HepG2 (cell line): ENCODE measurements around the gene ANKZF1. TPM values are rescaled to one million over a fixed set of nuclear protein-coding genes. Genes with fewer than 3 reads are reported as not detected.

Experiments used
- FOXP1 ChIP-seq, 2 experiments: fragments of 450-650 bp in 1 of 2; IDR thresholded peaks; 2 replicates each; pipeline ENCODE4 v1.6.1; 2017 to 2018; ENCODE audit warnings: antibody characterized with exemption in 1 of 2
- MAFG ChIP-seq: sonication (generic); formaldehyde crosslinking; IDR thresholded peaks from 2 replicates; pipeline ENCODE4 v1.5.1; 2020; ENCODE audit warnings: mild to moderate bottlenecking, missing genetic modification reagents
- MEF2D ChIP-seq: sonication (generic); formaldehyde crosslinking; IDR thresholded peaks from 2 replicates; pipeline ENCODE4 v1.5.1; 2020; ENCODE audit warnings: mild to moderate bottlenecking, missing genetic modification reagents
- MIER3 ChIP-seq: IDR thresholded peaks from 2 replicates; pipeline ENCODE4 v1.6.1; 2016; ENCODE audit warnings: missing compliant biosample characterization, borderline replicate concordance
- MIXL1 ChIP-seq: IDR thresholded peaks from 2 replicates; pipeline ENCODE4 v1.6.1; 2016
- MXD4 ChIP-seq: IDR thresholded peaks from 2 replicates; pipeline ENCODE4 v1.6.1; 2016; ENCODE audit warnings: mild to moderate bottlenecking, missing biosample characterization, missing genetic modification reagents
- NCOA5 ChIP-seq: sonication (generic); formaldehyde crosslinking; IDR thresholded peaks from 2 replicates; pipeline ENCODE4 v1.4.0; 2020; ENCODE audit warnings: missing genetic modification reagents
- NFIB ChIP-seq: sonication (generic); formaldehyde crosslinking; IDR thresholded peaks from 2 replicates; pipeline ENCODE4 v1.9.0; 2021; ENCODE audit warnings: missing genetic modification reagents, mild to moderate bottlenecking, borderline replicate concordance
- NFRKB ChIP-seq: fragments of 450-650 bp; IDR thresholded peaks from 2 replicates; pipeline ENCODE4 v1.6.1; 2017
- NR3C1 ChIP-seq: sonication (generic); formaldehyde crosslinking; IDR thresholded peaks from 2 replicates; pipeline ENCODE4 v1.4.0; 2020; ENCODE audit warnings: missing genetic modification reagents
- PITX1 ChIP-seq: sonication (generic); formaldehyde crosslinking; IDR thresholded peaks from 2 replicates; pipeline ENCODE4 v1.5.1; 2020; ENCODE audit warnings: mild to moderate bottlenecking, missing genetic modification reagents
- POLR2A ChIP-seq, 2 experiments: IDR thresholded peaks; 2 replicates each; pipeline ENCODE4 v1.6.1; 2011; ENCODE audit warnings: low read depth in 2 of 2, low read length in 2 of 2, mild to moderate bottlenecking in 1 of 2, moderate library complexity in 1 of 2; ENCODE audit not compliant: insufficient read depth in 1 of 2
- RBM39 ChIP-seq: fragments of 200-400 bp; formaldehyde crosslinking; IDR thresholded peaks from one replicate; pipeline ENCODE4 v1.6.1; 2018; ENCODE audit warnings: antibody characterized with exemption, mild to moderate bottlenecking, low read depth, low read length; ENCODE audit not compliant: poor library complexity, severe bottlenecking
- TCF7L2 ChIP-seq: IDR thresholded peaks from 2 replicates; pipeline ENCODE4 v1.6.1; 2011; ENCODE audit warnings: mild to moderate bottlenecking, low read depth, low read length, moderate library complexity
- THAP7 ChIP-seq: sonication (generic); formaldehyde crosslinking; IDR thresholded peaks from 2 replicates; pipeline ENCODE4 v1.8.1; 2023; ENCODE audit warnings: mild to moderate bottlenecking, missing genetic modification reagents
- YY1 ChIP-seq: IDR thresholded peaks from 2 replicates; pipeline ENCODE4 v1.6.1; 2011; ENCODE audit warnings: low read length, low read depth, moderate library complexity, mild to moderate bottlenecking; ENCODE audit not compliant: insufficient read depth, insufficient replicate concordance
- ZNF207 ChIP-seq: fragments of 450-650 bp; IDR thresholded peaks from 2 replicates; pipeline ENCODE4 v1.6.1; 2016; ENCODE audit warnings: antibody characterized with exemption, borderline replicate concordance
- ZNF264 ChIP-seq: sonication (generic); formaldehyde crosslinking; IDR thresholded peaks from 2 replicates; pipeline ENCODE4 v1.4.0; 2020; ENCODE audit warnings: missing genetic modification reagents
- ZNF331 ChIP-seq: sonication (generic); formaldehyde crosslinking; IDR thresholded peaks from 2 replicates; pipeline ENCODE4 v1.4.0; 2020; ENCODE audit warnings: missing genetic modification reagents
- ZNF350 ChIP-seq: sonication (generic); formaldehyde crosslinking; IDR thresholded peaks from 2 replicates; pipeline ENCODE4 v1.4.0; 2020; ENCODE audit warnings: mild to moderate bottlenecking, low read depth, missing genetic modification reagents, borderline replicate concordance
- ZNF44 ChIP-seq: sonication (generic); formaldehyde crosslinking; IDR thresholded peaks from 2 replicates; pipeline ENCODE4 v1.5.1; 2020; ENCODE audit warnings: mild to moderate bottlenecking, missing genetic modification reagents
- ZNF446 ChIP-seq: sonication (generic); formaldehyde crosslinking; IDR thresholded peaks from 2 replicates; pipeline ENCODE4 v1.5.0; 2020; ENCODE audit warnings: mild to moderate bottlenecking, missing genetic modification reagents
- ZNF558 ChIP-seq: sonication (generic); formaldehyde crosslinking; IDR thresholded peaks from 2 replicates; pipeline ENCODE4 v1.9.0; 2022; ENCODE audit warnings: mild to moderate bottlenecking, missing genetic modification reagents, borderline replicate concordance
- ZNF703 ChIP-seq: sonication (generic); formaldehyde crosslinking; IDR thresholded peaks from 2 replicates; pipeline ENCODE4 v1.5.1; 2020; ENCODE audit warnings: missing genetic modification reagents, mild to moderate bottlenecking, moderate library complexity, borderline replicate concordance
- ZNF720 ChIP-seq: sonication (generic); formaldehyde crosslinking; IDR thresholded peaks from 2 replicates; pipeline ENCODE4 v1.4.0; 2020; ENCODE audit warnings: missing genetic modification reagents
- ZNF724P ChIP-seq: sonication (generic); formaldehyde crosslinking; IDR thresholded peaks from 2 replicates; pipeline ENCODE4 v1.8.0; 2022; ENCODE audit warnings: missing genetic modification reagents, borderline replicate concordance
- ZNF747 ChIP-seq: sonication (generic); formaldehyde crosslinking; IDR thresholded peaks from 2 replicates; pipeline ENCODE4 v1.8.1; 2023; ENCODE audit warnings: missing genetic modification reagents, mild to moderate bottlenecking, borderline replicate concordance
- ZNF790 ChIP-seq: sonication (generic); formaldehyde crosslinking; IDR thresholded peaks from 2 replicates; pipeline ENCODE4 v1.8.0; 2022; ENCODE audit warnings: missing genetic modification reagents, mild to moderate bottlenecking, borderline replicate concordance
- ZSCAN12 ChIP-seq: sonication (generic); formaldehyde crosslinking; IDR thresholded peaks from 2 replicates; pipeline ENCODE4 v1.9.0; 2021; ENCODE audit warnings: mild to moderate bottlenecking, missing genetic modification reagents
- ZZZ3 ChIP-seq: sonication (generic); formaldehyde crosslinking; IDR thresholded peaks from 2 replicates; pipeline ENCODE4 v1.4.0; 2020; ENCODE audit warnings: missing genetic modification reagents, mild to moderate bottlenecking, borderline replicate concordance
- polyA plus RNA-seq, 8 experiments: library from polyadenylated mRNA; depleted of rRNA in 3 of 8; stranded (reverse) in 7 of 8; unstranded in 1 of 8; fragments of >200 nt; fragmentation: Illumina TruSeq in 4 of 8; extraction: Trizol in 4 of 8; gene quantifications; 2 replicates each; pipeline versions ENCODE4 v1.2.1 to v1.2.3, GENCODE V29; 2011 to 2016; ENCODE audit warnings: low read depth in 4 of 8, missing spikeins in 1 of 8, mixed read lengths in 1 of 8; ENCODE audit not compliant: insufficient read depth in 1 of 8
- total RNA-seq, 5 experiments: library from RNA; depleted of rRNA; stranded (reverse); fragments of >200 nt; fragmentation: Illumina TruSeq; extraction: Trizol; gene quantifications; 2 replicates each; pipeline ENCODE4 v1.2.3, GENCODE V29; 2016; ENCODE audit warnings: low read depth in 1 of 5

ANKZF1 gene
- total and polyA plus RNA-seq, 2 of the 13 experiments (the other 11 are each of a cell fraction or from before 2014, with no cell fraction given), result 25.3 to 128 TPM

GRCh38 chr2:219277703-219278654, 48.4 kb downstream of the ANKZF1 start (continued):
- TF ChIP-seq POLR2A (IDR thresholded peaks at IDR 0.05; ENCODE audit: insufficient read depth in 1 of 2, low read depth in 2 of 2, low read length in 2 of 2) (no peak), MXD4 (CRISPR knock-in tag) (no peak), ZNF207 (no peak), ZNF44 (CRISPR knock-in tag) (no peak), NR3C1 (CRISPR knock-in tag) (no peak), ZNF331 (CRISPR knock-in tag) (peak; percentile 66; the same call in 1 of the 2 replicates), ZNF350 (peak; percentile 83), ZSCAN12 (no peak), PITX1 (CRISPR knock-in tag) (no peak), NFIB (CRISPR knock-in tag) (no peak), ZNF264 (CRISPR knock-in tag) (no peak), ZNF790 (CRISPR knock-in tag) (no peak), THAP7 (CRISPR knock-in tag) (peak; percentile 86), MEF2D (CRISPR knock-in tag) (peak; percentile 21; the same call in 1 of the 2 replicates), TCF7L2 (no peak), ZNF703 (CRISPR knock-in tag) (no peak), RBM39 (no peak), YY1 (peak; percentile 32), ZNF446 (CRISPR knock-in tag) (no peak), ZNF747 (CRISPR knock-in tag) (no peak), MAFG (no peak), MIER3 (no peak), NFRKB (no peak), ZNF720 (no peak), MIXL1 (CRISPR knock-in tag) (0 out of 2 replicates have a peak, but pooled peaks have one; percentile 27), FOXP1 (IDR thresholded peaks at IDR 0.05) (no peak), FOXP1 (CRISPR knock-in tag; IDR thresholded peaks at IDR 0.05) (no peak), NCOA5 (no peak), ZNF558 (CRISPR knock-in tag) (no peak), ZZZ3 (CRISPR knock-in tag) (no peak), ZNF724P (CRISPR knock-in tag) (no peak; the same call in 1 of the 2 replicates)
